OCI-LY7 (cell line): Measurements from ENCODE around the gene ZNF544. TPM values are rescaled to one million over a fixed set of nuclear protein-coding genes. Genes with fewer than 3 reads are reported as not detected.
A peak's percentile ranks its signal among the peaks of the same experiment; 100 is the strongest.
"Not testable (repeated sequence)": the region's sequence is repeated elsewhere in the genome, so short reads cannot be mapped to it uniquely, and the experiment has no call there.

Experiments
- BruUV-seq: library from RNA; stranded (reverse); fragments of 400-500 nt; replicated peaks from 2 replicates; lab custom pipeline; 2021; lab: Mats Ljungman, UMichigan
- CTCF ChIA-PET: fragments of 300-600 bp; sonication (Branson Sonifier 250); formaldehyde crosslinking; loops from one replicate; lab custom pipeline; 2022; ENCODE audit warnings: antibody characterized with exemption; ENCODE audit not compliant: unreplicated experiment; lab: Charles Lee
- POLR2A ChIA-PET: fragments of 300-600 bp; sonication (Branson Sonifier 250); formaldehyde crosslinking; loops from one replicate; lab custom pipeline; 2022; ENCODE audit warnings: antibody characterized with exemption; lab: Charles Lee
- DNase-seq: peaks from one replicate; pipeline ENCODE4 v3.0.0-alpha.2; 2015; ENCODE audit warnings: low spot score
- H2AFZ ChIP-seq: fragments of 200-600 bp; sonication (generic), shearing (Covaris generic); 2 replicates; pipeline ENCODE4 v1.6.1; 2014; ENCODE audit warnings: mild to moderate bottlenecking, antibody characterized with exemption, low read length, moderate library complexity
- H3K27ac ChIP-seq: fragments of 200-600 bp; sonication (generic); 2 replicates; pipeline ENCODE4 v1.5.1; 2014; ENCODE audit warnings: mixed run types, low read depth, mild to moderate bottlenecking, moderate library complexity, low read length, inconsistent platforms; ENCODE audit not compliant: poor library complexity, severe bottlenecking
- H3K36me3 ChIP-seq: fragments of 200-600 bp; sonication (generic); 2 replicates; pipeline ENCODE4 v1.6.1; 2014; ENCODE audit warnings: mild to moderate bottlenecking, antibody characterized with exemption, low read length, moderate library complexity, mixed read lengths; ENCODE audit not compliant: insufficient read depth
- H3K4me1 ChIP-seq: fragments of 200-600 bp; sonication (generic); 2 replicates; pipeline ENCODE4 v1.5.1; 2014; ENCODE audit warnings: mild to moderate bottlenecking, low read length; ENCODE audit not compliant: insufficient read depth, poor library complexity, severe bottlenecking
- H3K4me2 ChIP-seq: fragments of 200-600 bp; sonication (generic); 2 replicates; pipeline ENCODE4 v1.6.1; 2014; ENCODE audit warnings: mild to moderate bottlenecking, low read length
- H3K4me3 ChIP-seq: fragments of 200-600 bp; sonication (generic); 2 replicates; pipeline ENCODE4 v1.5.1; 2014; ENCODE audit warnings: mild to moderate bottlenecking, low read depth, low read length; ENCODE audit not compliant: poor library complexity, severe bottlenecking
- H3K79me2 ChIP-seq: fragments of 200-600 bp; sonication (generic); 2 replicates; pipeline ENCODE4 v1.6.1; 2016; ENCODE audit warnings: low read depth, mild to moderate bottlenecking, low read length, moderate library complexity, mixed read lengths; ENCODE audit not compliant: insufficient read depth
- H3K9me2 ChIP-seq: fragments of 200-600 bp; sonication (generic); 2 replicates; pipeline ENCODE4 v1.6.1; 2016; ENCODE audit warnings: mild to moderate bottlenecking, low read length, mixed read lengths; ENCODE audit not compliant: insufficient read depth
- H3K9me3 ChIP-seq: fragments of 200-600 bp; sonication (generic); 2 replicates; pipeline ENCODE4 v1.6.1; 2014; ENCODE audit warnings: mild to moderate bottlenecking, mixed run types, low read length, mixed read lengths
- H4K20me1 ChIP-seq: fragments of 200-600 bp; sonication (generic); 2 replicates; pipeline ENCODE4 v1.6.1; 2014; ENCODE audit warnings: mild to moderate bottlenecking, antibody characterized with exemption, low read length, moderate library complexity, mixed read lengths; ENCODE audit not compliant: insufficient read depth
- EZH2phosphoT487 ChIP-seq: fragments of 200-600 bp; sonication (generic); IDR thresholded peaks from 2 replicates; pipeline ENCODE4 v1.6.1; 2018; ENCODE audit warnings: low read depth, borderline replicate concordance, mild to moderate bottlenecking, mixed run types, antibody characterized with exemption, low read length, moderate library complexity, mixed read lengths
- intact Hi-C: fragments of 100-400 bp; cut with micrococcal nuclease; formaldehyde crosslinking; loops from one replicate; pipeline ENCODE4 v1.10.0; 2022; ENCODE audit not compliant: unreplicated experiment
- total RNA-seq, 2 experiments: library from RNA; depleted of rRNA in 1 of 2; stranded (reverse); fragments of >200 nt in 1 of 2; shearing (Covaris generic) in 1 of 2; gene quantifications; 2 replicates each; pipeline ENCODE4 v1.2.3, GENCODE V29; 2014 to 2022
- TF ChIP-seq, protein P1 (sequence below): fragments of 200-600 bp; sonication (generic); conservative IDR thresholded peaks from 2 replicates; pipeline ENCODE4 v1.5.1; 2014; ENCODE audit warnings: mild to moderate bottlenecking, antibody characterized with exemption, low read length, moderate library complexity, mixed read lengths

ZNF544 gene
- total RNA-seq, 2 experiments from 2014 or later, result 34.1 to 37.3 TPM

DNA sequence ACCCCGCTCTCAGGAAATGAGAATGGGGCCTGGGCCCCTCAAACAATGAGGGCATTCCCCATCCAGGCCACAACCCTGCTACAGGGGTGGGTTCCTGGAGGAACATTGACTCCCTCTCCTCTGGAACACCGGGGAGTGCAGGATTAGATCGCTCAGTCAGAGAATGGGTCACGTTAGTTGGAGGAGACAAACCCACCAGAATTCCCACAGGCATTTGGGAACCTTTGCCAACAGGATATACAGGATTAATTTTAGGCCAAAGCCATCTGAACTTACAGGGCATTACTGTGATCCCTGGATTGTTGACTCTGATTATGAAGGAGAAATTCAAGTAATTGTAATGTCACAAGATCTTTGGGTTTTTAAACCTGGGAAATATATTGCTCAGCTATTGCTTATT lies 79.0 kb downstream of the ZNF544 start:
- H3K79me2 ChIP-seq, result peaks cover 18% of the 10 kb centered on the region
- intact Hi-C loops, result no loop called here
- no peaks in the 10 kb centered on the region for H3K9me2 ChIP-seq
- no peak overlapping the region for H3K4me3 ChIP-seq
- DNase-seq, result no peak
- peaks cover 15% of the 10 kb centered on the region for H3K4me1 ChIP-seq
- TF ChIP-seq EZH2phosphoT487, result no peak
- TF ChIP-seq, protein P1, sequence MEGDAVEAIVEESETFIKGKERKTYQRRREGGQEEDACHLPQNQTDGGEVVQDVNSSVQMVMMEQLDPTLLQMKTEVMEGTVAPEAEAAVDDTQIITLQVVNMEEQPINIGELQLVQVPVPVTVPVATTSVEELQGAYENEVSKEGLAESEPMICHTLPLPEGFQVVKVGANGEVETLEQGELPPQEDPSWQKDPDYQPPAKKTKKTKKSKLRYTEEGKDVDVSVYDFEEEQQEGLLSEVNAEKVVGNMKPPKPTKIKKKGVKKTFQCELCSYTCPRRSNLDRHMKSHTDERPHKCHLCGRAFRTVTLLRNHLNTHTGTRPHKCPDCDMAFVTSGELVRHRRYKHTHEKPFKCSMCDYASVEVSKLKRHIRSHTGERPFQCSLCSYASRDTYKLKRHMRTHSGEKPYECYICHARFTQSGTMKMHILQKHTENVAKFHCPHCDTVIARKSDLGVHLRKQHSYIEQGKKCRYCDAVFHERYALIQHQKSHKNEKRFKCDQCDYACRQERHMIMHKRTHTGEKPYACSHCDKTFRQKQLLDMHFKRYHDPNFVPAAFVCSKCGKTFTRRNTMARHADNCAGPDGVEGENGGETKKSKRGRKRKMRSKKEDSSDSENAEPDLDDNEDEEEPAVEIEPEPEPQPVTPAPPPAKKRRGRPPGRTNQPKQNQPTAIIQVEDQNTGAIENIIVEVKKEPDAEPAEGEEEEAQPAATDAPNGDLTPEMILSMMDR, result no peak
- no peak overlapping the region for H3K27ac ChIP-seq
- no TSS peak for BruUV-seq
- POLR2A ChIA-PET, result no interaction called here
- peaks cover 72% of the 10 kb centered on the region for H3K36me3 ChIP-seq
- H2AFZ ChIP-seq, result no peak overlapping the region
- CTCF ChIA-PET, result no interaction called here
- peaks cover 9% of the 10 kb centered on the region; the same call in 1 of the 2 replicates for H3K9me3 ChIP-seq
- H4K20me1 ChIP-seq, result no peaks in the 10 kb centered on the region
- no peak overlapping the region for H3K4me2 ChIP-seq

DNA sequence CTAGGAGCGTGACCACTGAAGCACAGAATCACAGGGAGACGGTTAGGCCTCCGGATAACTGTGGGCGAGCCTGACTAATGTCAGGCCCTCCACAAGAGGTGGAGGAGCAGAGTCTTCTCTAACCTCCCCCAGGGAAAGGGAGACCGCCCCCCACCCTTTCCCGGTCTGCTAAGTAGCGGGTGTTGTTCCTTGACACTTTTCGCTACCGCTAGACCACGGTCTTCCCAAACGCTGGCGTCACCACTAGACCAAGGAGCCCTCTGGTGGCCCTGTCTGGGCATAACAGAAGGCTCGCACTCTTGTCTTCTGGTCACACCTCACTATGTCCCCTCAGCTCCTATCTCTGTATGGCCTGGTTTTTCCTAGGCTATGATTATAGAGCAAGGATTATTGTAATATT lies 82.0 kb downstream of the ZNF544 start:
- H3K9me3 ChIP-seq, H3K4me2 ChIP-seq, POLR2A ChIA-PET, CTCF ChIA-PET, H3K9me2 ChIP-seq, H2AFZ ChIP-seq, intact Hi-C loops, H3K4me3 ChIP-seq, BruUV-seq, DNase-seq, H4K20me1 ChIP-seq, H3K4me1 ChIP-seq, H3K27ac ChIP-seq: not testable (repeated sequence)
- Histone ChIP-seq H3K36me3 (peaks cover 91% of the 10 kb centered on the region), H3K79me2 (peaks cover 15% of the 10 kb centered on the region)
- TF ChIP-seq, protein P1, result peak; percentile 48

DNA sequence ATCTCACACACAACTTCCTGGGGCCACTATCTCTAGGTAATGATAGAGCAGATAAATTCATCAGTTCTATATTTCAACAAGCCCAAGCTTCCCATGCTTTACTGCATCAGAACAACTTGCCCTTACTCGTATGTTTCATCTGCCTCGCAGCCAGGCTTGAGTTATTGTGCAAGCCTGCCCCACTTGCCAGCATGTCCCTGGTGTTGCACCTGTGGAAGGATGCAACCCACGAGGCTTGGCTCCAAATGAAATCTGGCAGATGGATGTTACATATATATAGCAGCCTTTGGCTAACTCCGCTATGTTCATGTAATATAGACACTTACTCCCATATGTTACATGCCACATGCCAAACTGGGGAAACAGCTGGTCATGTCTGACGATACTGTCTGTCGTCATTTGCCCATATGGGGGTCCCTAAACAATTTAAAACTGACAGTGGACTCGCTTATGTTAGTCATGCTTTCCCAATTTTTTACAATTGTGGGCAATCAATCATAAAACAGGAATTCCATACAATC lies 82.7 kb downstream of the ZNF544 start:
- CTCF ChIA-PET, result no interaction called here
- no peak for DNase-seq

More for the DNA sequence above, 82.7 kb downstream of the ZNF544 start:
- Histone ChIP-seq H4K20me1 (no peaks in the 10 kb centered on the region), H3K27ac (no peak overlapping the region), H3K4me1 (peaks cover 2% of the 10 kb centered on the region), H3K36me3 (peaks cover 86% of the 10 kb centered on the region), H3K9me3 (peaks cover 2% of the 10 kb centered on the region; the same call in 1 of the 2 replicates), H3K79me2 (peaks cover 8% of the 10 kb centered on the region; the same call in 1 of the 2 replicates), H3K4me2 (no peak overlapping the region), H2AFZ (no peak overlapping the region), H3K9me2 (no peaks in the 10 kb centered on the region), H3K4me3 (no peak overlapping the region)
- POLR2A ChIA-PET, result no interaction called here
- no TSS peak for BruUV-seq
- intact Hi-C loops, result no loop called here
- no peak for TF ChIP-seq EZH2phosphoT487
- TF ChIP-seq, protein P1, result no peak
